Tibial nerve (tissue), 4 donors: ENCODE measurements around the gene WFIKKN1. TPM values are rescaled to one million over a fixed set of nuclear protein-coding genes. Genes with fewer than 3 reads are reported as not detected.

ENCODE experiments used
- DNase-seq, 2 donors: peaks; one replicate each; pipeline ENCODE4 v3.0.0-alpha.2; 2019; ENCODE audit warnings: low spot score in 2 of 2
- H3K27ac ChIP-seq, 4 donors: fragments of 200-600 bp; sonication (generic) in 3 of 4; one replicate each; pipeline ENCODE4 v1.5.1; 2017 to 2019; ENCODE audit warnings: mild to moderate bottlenecking in 1 of 4
- H3K27me3 ChIP-seq, 2 donors: fragments of 200-600 bp; sonication (generic) in 1 of 2; one replicate each; pipeline versions ENCODE4 v1.5.1 to v1.6.0; 2017 to 2019
- H3K36me3 ChIP-seq, 3 donors: fragments of 200-600 bp; sonication (generic); one replicate each; pipeline ENCODE4 v1.5.1; 2018 to 2019
- H3K4me1 ChIP-seq, 4 donors: fragments of 200-600 bp; sonication (generic) in 3 of 4; one replicate each; pipeline ENCODE4 v1.5.1; 2017 to 2019
- H3K4me3 ChIP-seq, 4 donors: fragments of 200-600 bp; sonication (generic) in 3 of 4; one replicate each; pipeline ENCODE4 v1.5.1; 2017 to 2019; ENCODE audit warnings: mild to moderate bottlenecking in 1 of 4, moderate library complexity in 1 of 4
- H3K9me3 ChIP-seq, 4 donors: fragments of 200-600 bp; sonication (generic) in 3 of 4; one replicate each; pipeline ENCODE4 v1.5.1; 2017 to 2019
- CTCF ChIP-seq, 5 experiments: fragments of 200-600 bp in 3 of 5; fragments of 450-650 bp in 2 of 5; sonication (generic) in 3 of 5; IDR thresholded peaks; one replicate each; pipeline ENCODE4 v1.5.1; 2016 to 2019; ENCODE audit warnings: antibody characterized with exemption in 5 of 5, mild to moderate bottlenecking in 3 of 5, moderate library complexity in 2 of 5
- EP300 ChIP-seq, 2 donors: sonication (generic); formaldehyde crosslinking; IDR thresholded peaks; one replicate each; pipeline ENCODE4 v1.6.1; 2017; ENCODE audit warnings: antibody characterized with exemption in 2 of 2, mild to moderate bottlenecking in 1 of 2
- POLR2A ChIP-seq, 2 donors: fragments of 450-650 bp; IDR thresholded peaks; one replicate each; pipeline ENCODE4 v1.6.1; 2017; ENCODE audit warnings: antibody characterized with exemption in 2 of 2, mild to moderate bottlenecking in 2 of 2, moderate library complexity in 2 of 2
- WGBS, 2 donors: methylation state at CpG; one replicate each; pipeline ENCODE4 v1.1.5; 2018; 5-methylcytosine and 5-hydroxymethylcytosine counted together
- total RNA-seq, 4 donors: library from RNA; depleted of rRNA; stranded (reverse); fragments of >200 nt; gene quantifications; one replicate each; pipeline ENCODE4 v1.1.0, GENCODE V29; 2016

WFIKKN1 gene
- total RNA-seq, 4 donors from 2014 or later, result 0.66 to 3.9 (median 1.8) TPM

GRCh38 chr16:609984-610383 is 20.8 kb upstream of the WFIKKN1 start:
- Histone ChIP-seq H3K4me3 (no peak overlapping the region), H3K4me1 (peaks cover 0 to 26% (median 10%) of the 10 kb centered on the region in 4 donors), H3K27ac (peak overlapping the region in 2 of 4 donors; percentile 77 to 88), H3K36me3 (peaks cover 0 to 15% (median 0%) of the 10 kb centered on the region in 3 donors), H3K27me3 (no peaks in the 10 kb centered on the region), H3K9me3 (no peaks in the 10 kb centered on the region)
- WGBS, 2 donors, result 76 to 86% methylated on average over 14 of the region's 14 CpGs
- DNase-seq, result no peak
- no peak for TF ChIP-seq EP300 (IDR thresholded peaks at IDR 0.05)
- TF ChIP-seq CTCF (IDR thresholded peaks at IDR 0.05), result no peak
- no peak for TF ChIP-seq POLR2A (IDR thresholded peaks at IDR 0.05)

- H3K27ac ChIP-seq, result peak overlapping the region in 2 of 4 donors; percentile 77 to 88
- H3K4me3 ChIP-seq, result no peak overlapping the region
- TF ChIP-seq CTCF (IDR thresholded peaks at IDR 0.05) (peak; percentile 67 to 81 (median 77)), EP300 (IDR thresholded peaks at IDR 0.05) (peak in 1 of 2 donors; percentile 20), POLR2A (IDR thresholded peaks at IDR 0.05) (no peak)
- H3K36me3 ChIP-seq, result peaks cover 0 to 10% (median 0%) of the 10 kb centered on the region in 3 donors
- no peaks in the 10 kb centered on the region for H3K27me3 ChIP-seq
- no peaks in the 10 kb centered on the region for H3K9me3 ChIP-seq
- peaks cover 0 to 26% (median 10%) of the 10 kb centered on the region in 4 donors for H3K4me1 ChIP-seq
- whole genome bisulfite sequencing, 2 donors, result 49 to 68% methylated on average over 21 to 23 of the region's 28 CpGs
- peak in 1 of 2 donors; percentile 36 for DNase-seq
Observed at GRCh38 chr16:610513-611381, 20.0 kb upstream of the WFIKKN1 start.

GRCh38 chr16:615122-615521 is 15.7 kb upstream of the WFIKKN1 start:
- TF ChIP-seq CTCF (IDR thresholded peaks at IDR 0.05) (no peak), POLR2A (IDR thresholded peaks at IDR 0.05) (no peak), EP300 (IDR thresholded peaks at IDR 0.05) (no peak)
- no peaks in the 10 kb centered on the region for H3K9me3 ChIP-seq
- H3K36me3 ChIP-seq, result peaks cover 0 to 39% (median 0%) of the 10 kb centered on the region in 3 donors
- no peak overlapping the region for H3K4me3 ChIP-seq
- H3K4me1 ChIP-seq, result peaks cover 0 to 12% (median 6%) of the 10 kb centered on the region in 4 donors
- no peak overlapping the region for H3K27ac ChIP-seq
- H3K27me3 ChIP-seq, result no peaks in the 10 kb centered on the region
- WGBS, 2 donors, result 89% methylated on average over 13 of the region's 13 CpGs
- no peak for DNase-seq

- H3K27me3 ChIP-seq, result no peaks in the 10 kb centered on the region
- H3K4me3 ChIP-seq, result no peak overlapping the region
- H3K9me3 ChIP-seq, result no peaks in the 10 kb centered on the region
- no peak for DNase-seq
- peaks cover 0 to 11% (median 0%) of the 10 kb centered on the region in 4 donors for H3K4me1 ChIP-seq
- no peak for TF ChIP-seq POLR2A (IDR thresholded peaks at IDR 0.05)
- TF ChIP-seq CTCF (IDR thresholded peaks at IDR 0.05), result no peak
- peaks cover 0 to 39% (median 0%) of the 10 kb centered on the region in 3 donors for H3K36me3 ChIP-seq
- no peak overlapping the region for H3K27ac ChIP-seq
- WGBS, 2 donors, result 92 to 93% methylated on average over 36 to 38 of the region's 39 CpGs
Observed at GRCh38 chr16:616733-617586, 13.8 kb upstream of the WFIKKN1 start.
